HG03280 (cell line): ENCODE data around the gene PRPF40A.

Source experiments
- ATAC-seq: cut with Tn5 transposase; IDR thresholded peaks from one replicate; pipeline ENCODE4 v1.9.1; 2021; ENCODE audit warnings: mild to moderate bottlenecking, moderate library complexity; ENCODE audit not compliant: unreplicated experiment

Gene PRPF40A

GRCh38 chr2:152622219-152622618 is 95.0 kb downstream of the PRPF40A start:
- ATAC-seq, result no peak

- ATAC-seq, result no peak
Observed at GRCh38 chr2:152620985-152621384, 96.3 kb downstream of the PRPF40A start.

GRCh38 chr2:152620208-152620607 is 97.1 kb downstream of the PRPF40A start:
- ATAC-seq, result no peak

- ATAC-seq, result no peak
Observed at GRCh38 chr2:152618193-152618564, 99.1 kb downstream of the PRPF40A start.

- ATAC-seq, result no peak
Observed at GRCh38 chr2:152617456-152618192, 99.6 kb downstream of the PRPF40A start.

GRCh38 chr2:152615177-152615576 is 102.1 kb downstream of the PRPF40A start:
- no peak for ATAC-seq

- ATAC-seq, result no peak
Observed at GRCh38 chr2:152613235-152613634, 104.0 kb downstream of the PRPF40A start.

DNA sequence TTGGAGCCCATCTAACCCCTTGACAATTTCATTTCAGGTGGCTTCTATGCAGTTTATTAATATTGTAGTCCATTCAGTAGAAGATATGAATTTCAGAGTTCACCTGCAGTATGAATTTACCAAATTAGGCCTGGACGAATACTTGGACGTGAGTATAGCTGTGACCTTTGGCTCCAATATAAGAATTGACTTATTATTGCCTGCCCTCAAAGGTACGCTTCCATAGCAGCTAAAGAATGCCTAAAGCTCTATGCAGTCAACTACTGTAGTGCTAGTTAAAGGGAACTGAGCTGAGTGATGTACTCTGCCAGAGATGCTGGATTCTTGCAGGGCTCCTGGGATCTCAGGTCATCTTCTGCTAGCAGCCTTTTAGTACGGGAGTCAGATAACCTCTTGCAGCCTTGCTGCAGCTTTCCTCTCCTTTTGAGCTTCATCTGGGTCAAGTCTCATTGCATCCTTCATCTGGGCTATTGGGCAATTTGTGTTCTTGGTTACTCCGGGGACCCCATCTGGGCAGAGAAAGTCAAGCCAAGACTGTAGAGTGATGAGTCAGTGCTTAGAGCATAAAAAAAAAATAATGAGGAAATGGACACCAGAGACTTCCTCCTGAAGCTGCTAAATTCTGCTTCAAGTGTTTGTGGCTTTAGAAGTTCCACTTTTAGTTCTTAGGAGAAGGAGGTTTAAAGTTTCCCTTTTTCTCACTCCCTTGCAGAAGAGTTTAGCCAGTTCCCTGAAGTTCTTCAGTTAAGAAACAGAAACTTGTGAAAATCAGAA is 105.6 kb downstream of the PRPF40A start:
- peak; percentile 67 for ATAC-seq

DNA sequence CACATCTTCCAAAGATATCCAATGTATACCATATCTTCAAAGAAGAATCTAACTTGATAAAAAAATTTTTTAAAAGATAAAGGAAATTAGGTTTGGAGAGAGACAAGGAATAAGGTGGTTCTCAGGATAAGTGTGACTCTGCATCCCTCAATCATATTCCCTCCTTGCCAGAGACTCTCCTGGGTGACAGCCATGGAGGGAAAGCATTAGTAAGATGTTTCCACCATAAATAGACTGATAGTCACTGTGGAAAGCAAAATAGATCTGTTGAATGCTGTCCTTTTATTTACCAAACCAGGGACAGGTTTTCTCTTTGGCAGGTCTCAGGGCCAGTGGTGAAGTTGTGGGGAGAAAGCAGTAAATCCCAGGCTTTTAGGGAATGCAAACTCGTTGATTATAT is 107.6 kb downstream of the PRPF40A start:
- ATAC-seq, result no peak

DNA sequence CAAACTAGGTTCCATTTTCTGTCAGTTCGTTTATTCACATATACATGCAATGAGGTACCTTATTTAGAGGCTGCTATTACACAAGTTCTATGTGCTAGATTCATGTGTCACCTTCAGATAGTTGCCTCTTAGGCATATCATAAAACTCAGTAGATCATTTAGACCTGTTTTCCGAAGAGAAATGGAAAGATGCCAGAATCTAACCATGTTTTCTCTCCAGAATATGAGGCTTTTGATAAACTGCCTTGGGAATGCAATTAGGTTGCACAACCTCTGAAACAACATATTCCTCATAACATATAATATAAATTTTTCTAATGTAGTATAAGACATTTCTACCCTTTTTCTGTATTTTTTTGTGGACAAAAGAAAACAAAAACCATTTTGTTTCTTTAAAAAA is 108.1 kb downstream of the PRPF40A start:
- ATAC-seq, result no peak

GRCh38 chr2:152607793-152608300 is 109.4 kb downstream of the PRPF40A start:
- ATAC-seq, result no peak

GRCh38 chr2:152606941-152607340 is 110.3 kb downstream of the PRPF40A start:
- ATAC-seq, result no peak

DNA sequence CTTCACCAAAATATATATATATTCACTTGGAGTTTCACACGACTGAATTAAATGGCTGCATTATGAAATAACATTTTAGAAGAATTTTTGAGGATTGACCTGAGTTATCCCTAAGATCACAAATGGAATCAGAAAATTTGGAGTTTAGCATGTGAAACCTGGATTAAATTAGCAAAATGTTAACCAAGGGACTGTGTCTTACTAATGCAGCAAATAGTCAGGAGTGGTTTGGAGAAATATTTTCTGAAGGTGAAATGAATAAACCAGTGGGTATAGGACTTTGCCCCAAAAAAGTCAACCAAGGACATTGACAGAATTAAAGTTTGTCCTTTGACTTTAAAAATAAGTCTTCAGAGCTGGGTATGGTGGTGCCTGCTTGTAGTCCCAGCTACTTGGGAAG is 111.2 kb downstream of the PRPF40A start:
- ATAC-seq, result no peak

- ATAC-seq, result no peak
Observed at GRCh38 chr2:152603166-152603565, 114.1 kb downstream of the PRPF40A start.

DNA sequence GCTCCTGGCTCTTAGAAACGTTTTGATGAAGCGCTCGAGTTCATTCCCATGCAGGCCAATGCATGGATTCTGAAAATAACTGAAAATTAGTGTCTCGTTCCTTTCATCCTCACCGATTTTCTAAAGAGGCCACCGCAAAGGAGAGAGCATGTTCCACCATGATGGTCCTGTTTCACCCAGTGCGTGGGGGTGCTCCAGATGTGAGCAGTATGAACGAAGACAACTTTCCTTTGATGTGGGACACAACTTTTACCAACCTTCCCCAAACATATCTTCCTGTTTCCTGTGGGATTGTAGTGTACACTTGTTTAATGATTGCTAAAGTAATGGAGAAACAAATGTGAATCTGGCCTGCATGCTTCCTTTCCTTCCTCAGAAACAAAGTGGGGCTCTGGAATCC is 114.5 kb downstream of the PRPF40A start:
- no peak for ATAC-seq
